Peyer's patch (tissue), 4 donors: ENCODE measurements around the gene GPR183.

Experiments
- POLR2A ChIP-seq, 2 donors: fragments of 450-650 bp; IDR thresholded peaks; one replicate each; pipeline ENCODE4 v1.5.1; 2017; ENCODE audit warnings: antibody characterized with exemption in 2 of 2, mild to moderate bottlenecking in 2 of 2, moderate library complexity in 2 of 2
- TF ChIP-seq, protein P1 (sequence below), 6 experiments: fragments of 450-650 bp in 4 of 6; fragments of 200-600 bp in 2 of 6; sonication (generic) in 1 of 6; IDR thresholded peaks; one replicate each; pipeline ENCODE4 v1.5.1; 2017 to 2019; ENCODE audit warnings: antibody characterized with exemption in 6 of 6, mild to moderate bottlenecking in 3 of 6, moderate library complexity in 1 of 6

DNA sequence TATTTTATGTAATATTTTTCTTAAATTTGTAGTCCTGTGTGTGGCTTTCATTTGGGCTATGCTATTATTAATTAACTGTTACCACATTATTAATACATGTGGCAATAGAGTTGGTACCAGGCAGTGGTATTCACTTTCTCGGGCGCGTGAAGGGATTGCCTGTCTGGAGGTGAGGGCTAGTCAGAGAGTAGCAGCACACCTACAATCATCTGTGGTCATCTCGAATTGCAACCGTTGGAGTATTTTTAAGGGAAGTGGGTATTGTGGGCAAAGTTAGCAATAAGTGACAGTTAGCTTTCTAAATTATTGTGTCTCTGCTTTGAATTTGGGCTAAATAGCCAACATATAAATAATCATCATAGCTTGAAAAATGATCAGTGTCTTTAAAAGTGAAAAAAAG, 29.0 kb downstream of the GPR183 start:
- no peak for TF ChIP-seq POLR2A (IDR thresholded peaks at IDR 0.05)
- TF ChIP-seq, protein P1, sequence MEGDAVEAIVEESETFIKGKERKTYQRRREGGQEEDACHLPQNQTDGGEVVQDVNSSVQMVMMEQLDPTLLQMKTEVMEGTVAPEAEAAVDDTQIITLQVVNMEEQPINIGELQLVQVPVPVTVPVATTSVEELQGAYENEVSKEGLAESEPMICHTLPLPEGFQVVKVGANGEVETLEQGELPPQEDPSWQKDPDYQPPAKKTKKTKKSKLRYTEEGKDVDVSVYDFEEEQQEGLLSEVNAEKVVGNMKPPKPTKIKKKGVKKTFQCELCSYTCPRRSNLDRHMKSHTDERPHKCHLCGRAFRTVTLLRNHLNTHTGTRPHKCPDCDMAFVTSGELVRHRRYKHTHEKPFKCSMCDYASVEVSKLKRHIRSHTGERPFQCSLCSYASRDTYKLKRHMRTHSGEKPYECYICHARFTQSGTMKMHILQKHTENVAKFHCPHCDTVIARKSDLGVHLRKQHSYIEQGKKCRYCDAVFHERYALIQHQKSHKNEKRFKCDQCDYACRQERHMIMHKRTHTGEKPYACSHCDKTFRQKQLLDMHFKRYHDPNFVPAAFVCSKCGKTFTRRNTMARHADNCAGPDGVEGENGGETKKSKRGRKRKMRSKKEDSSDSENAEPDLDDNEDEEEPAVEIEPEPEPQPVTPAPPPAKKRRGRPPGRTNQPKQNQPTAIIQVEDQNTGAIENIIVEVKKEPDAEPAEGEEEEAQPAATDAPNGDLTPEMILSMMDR (IDR thresholded peaks at IDR 0.05) = no peak
